22Rv1 (cell line): ENCODE results near the gene ACAD10.

Experiments
- CTCF ChIP-seq: fragments of 450-650 bp; IDR thresholded peaks from 2 replicates; pipeline ENCODE4 v1.5.1; 2017; ENCODE audit warnings: mild to moderate bottlenecking
- ZFX ChIP-seq: fragments of 450-650 bp; IDR thresholded peaks from 2 replicates; pipeline ENCODE4 v1.6.1; 2017; ENCODE audit warnings: antibody characterized with exemption, borderline replicate concordance

GRCh38 chr12:111640506-111640905, 45.3 kb upstream of the ACAD10 start:
- TF ChIP-seq CTCF: no peak
- TF ChIP-seq ZFX: no peak
